GM18951 (cell line): ENCODE results near the gene BMP2.

ENCODE experiments used
- POLR2A ChIP-seq: IDR thresholded peaks from 4 replicates; pipeline ENCODE4 v1.6.1; 2011; ENCODE audit warnings: mild to moderate bottlenecking; ENCODE audit not compliant: insufficient read length, insufficient read depth; ENCODE audit errors: extremely low read depth
- in situ Hi-C: fragments of 300-500 bp; cut with MboI; formaldehyde crosslinking; loops from one replicate; pipeline ENCODE4 v1.12.0; 2022; ENCODE audit warnings: low sequenced_read_pairs, mixed read lengths, inconsistent platforms; ENCODE audit not compliant: unreplicated experiment

BMP2 gene

GRCh38 chr20:6828794-6829423, 61.4 kb downstream of the BMP2 start:
- in situ Hi-C loops, result loop anchor here (25.0 kb wide), 1 partner anchor 1033 kb away; no protein-coding TSS in a partner anchor
- TF ChIP-seq POLR2A, result no peak

- TF ChIP-seq POLR2A, result no peak
- in situ Hi-C loops, result loop anchor here (25.0 kb wide), 1 partner anchor 1033 kb away; no protein-coding TSS in a partner anchor
These were observed 62.1 kb downstream of the BMP2 start for GRCh38 chr20:6829510-6830116.
